H4 (cell line): Measurements from ENCODE around the gene FGG. TPM values are rescaled to one million over a fixed set of nuclear protein-coding genes. Genes with fewer than 3 reads are reported as not detected.

Experiments used
- DNase-seq: peaks from one replicate; pipeline ENCODE4 v3.0.0-alpha.2; 2015; ENCODE audit warnings: low spot score
- total RNA-seq: library from RNA; depleted of rRNA; stranded (reverse); fragments of >200 nt; shearing (Covaris generic); gene quantifications from 2 replicates; pipeline ENCODE4 v1.2.3, GENCODE V29; 2014

Gene FGG
- total RNA-seq, 1 experiment from 2014 or later: not detected

DNA sequence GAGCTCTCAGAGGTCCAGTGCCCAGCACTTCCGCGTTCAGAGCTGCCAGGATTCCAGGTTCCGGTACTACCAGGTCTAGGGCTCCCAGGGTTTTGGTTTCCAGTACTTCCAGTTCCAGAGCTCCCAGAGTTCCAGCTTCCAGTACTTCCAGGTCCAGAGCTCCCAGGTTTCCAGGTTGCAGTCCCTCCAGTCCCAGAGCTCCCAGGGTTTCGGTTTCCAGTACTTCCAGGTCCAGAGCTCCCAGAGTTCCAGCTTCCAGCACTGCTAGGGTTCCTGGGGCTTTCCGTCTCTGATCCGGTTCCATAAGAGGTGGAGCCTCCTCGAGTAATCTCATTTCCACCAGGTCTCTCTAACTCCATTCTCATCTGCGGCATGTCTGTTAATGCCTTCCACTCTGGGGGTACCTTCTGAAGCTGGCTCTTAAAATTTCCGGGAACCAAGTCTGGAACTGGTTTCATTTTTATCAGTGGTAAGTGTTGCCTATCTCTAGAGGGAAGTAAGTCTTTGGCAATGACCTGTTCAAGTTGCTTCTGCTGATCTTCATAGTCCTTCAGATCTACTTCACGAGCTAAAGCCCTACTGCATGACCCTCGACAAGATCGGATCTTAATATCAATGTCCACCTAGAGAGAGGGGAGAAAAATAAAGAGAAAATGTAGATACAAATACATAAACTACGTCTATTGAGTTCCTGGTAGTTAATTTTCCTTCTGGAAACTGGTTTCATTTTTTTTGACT, 26.0 kb downstream of the FGG start:
- no peak for DNase-seq

DNA sequence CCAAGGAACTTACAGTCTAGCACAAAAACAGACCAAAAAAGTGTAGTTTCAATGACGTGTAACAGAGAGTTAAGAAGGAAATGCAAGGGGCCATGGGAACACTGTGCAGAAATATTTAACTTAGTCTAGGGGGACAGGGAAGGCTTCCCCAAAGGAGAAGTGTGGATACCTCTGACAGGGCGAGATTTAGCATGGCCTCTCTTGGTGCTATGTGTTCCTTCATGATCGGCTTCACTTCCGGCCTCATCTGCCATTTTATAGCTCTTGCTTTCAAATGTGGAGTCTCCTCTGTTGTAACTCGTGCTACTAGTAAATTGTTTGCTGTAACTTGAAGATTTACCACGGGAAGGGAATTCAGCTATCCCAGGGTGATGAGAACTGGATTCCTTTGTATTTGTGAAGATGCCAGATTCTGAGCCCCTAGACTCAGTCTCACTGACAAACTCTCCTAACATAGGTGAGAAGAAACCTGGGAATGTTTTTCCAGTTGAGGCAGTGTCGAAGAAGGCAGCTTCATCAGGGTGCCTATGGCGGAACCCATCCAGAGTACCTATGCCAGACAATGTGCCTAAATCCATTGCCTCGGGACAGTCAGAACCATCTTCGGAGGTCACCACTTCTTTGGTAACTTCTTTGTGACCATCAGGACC, 27.0 kb downstream of the FGG start:
- DNase-seq: no peak

DNA sequence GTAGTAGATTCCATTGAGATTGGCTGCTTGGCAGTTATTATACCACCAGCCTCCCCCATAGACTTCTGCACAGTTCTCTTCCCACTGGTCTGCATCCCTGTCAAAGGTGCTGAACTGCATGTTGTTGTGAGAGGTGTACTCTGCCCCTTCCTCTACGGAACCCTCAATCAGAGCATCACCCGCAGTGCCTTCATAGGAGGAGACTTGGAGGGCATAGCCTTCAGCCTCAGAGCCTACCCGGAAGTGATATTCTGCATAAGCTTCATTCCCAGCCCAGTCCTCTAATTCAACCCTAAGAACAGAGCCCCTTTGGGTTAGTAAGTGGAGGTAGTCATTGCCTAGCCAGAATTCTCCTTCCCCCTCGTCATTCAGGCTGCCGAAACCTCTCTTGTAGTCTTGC, 28.2 kb downstream of the FGG start:
- no peak for DNase-seq

DNA sequence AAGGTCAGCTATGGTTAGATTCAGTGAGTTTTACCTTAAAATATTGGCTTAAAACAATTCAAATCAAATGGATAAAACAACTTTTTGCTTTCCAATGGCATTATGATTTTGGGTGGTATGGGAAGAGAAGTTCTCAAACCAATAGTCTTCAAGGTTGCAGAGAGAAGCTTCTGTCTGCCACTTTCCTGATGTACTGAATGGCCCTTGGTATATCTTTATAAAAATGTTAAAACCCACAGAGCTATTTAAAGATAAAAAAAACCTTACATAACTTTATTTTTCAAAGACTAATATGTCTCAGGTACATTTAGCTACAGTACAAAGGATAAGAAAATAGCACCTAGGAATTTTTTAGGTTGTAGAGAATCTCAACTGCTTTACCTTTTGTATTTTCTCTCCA, 28.8 kb downstream of the FGG start:
- no peak for DNase-seq

DNA sequence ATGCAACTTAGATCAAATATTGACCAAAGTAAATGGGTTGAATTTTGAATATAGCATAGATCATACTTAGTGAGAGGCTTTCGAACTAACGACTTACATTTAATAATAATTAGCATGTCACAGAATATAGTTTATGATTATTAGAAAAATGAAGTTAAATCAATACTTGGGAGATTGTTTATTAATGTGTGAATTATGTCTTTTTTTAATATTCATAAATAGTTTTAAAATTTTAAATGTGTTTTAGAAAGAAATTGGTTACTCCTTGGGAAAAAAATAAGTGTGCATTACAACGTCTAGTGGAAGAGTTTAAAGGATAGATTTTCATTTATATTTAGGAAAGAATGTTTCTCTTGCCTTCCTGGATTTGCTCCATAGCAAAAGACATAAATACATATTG, 29.2 kb downstream of the FGG start:
- DNase-seq: no peak

DNA sequence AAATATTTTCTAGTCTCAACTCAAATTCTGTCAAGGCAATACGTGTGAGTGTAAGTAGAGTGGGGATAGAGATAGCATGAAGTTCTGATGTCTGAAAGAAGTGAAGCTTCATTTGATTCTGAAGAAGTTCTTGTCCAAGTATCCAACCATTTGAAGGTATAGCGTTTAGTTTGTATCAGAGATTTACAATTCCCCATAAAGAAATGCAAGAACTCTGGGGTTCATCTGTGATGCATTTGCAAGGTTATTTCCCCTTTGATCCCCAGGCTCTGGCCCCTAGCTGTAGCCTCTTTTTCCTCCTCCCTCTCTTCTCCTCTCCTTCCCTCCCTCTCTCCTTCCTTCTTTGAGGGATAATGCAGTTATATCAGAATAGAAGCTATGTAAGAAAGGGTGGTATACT, 29.7 kb downstream of the FGG start:
- DNase-seq: no peak

DNA sequence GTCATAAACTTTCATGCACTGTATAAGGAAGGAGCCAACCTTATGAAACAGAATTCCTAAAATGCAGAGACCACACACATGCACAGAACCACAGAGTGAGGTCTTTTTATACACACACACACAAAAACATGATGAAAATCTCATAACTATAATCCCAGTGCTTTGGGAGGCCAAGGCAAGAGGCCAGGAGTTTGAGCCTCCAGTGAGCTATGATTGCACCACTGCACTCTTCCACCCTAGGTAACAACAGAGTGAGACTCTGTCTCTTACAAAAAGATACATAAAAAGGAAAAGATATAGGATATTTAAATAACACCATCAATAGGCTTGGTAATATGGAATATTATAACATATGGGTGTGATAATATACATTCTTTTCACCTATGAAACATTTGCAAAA, 32.5 kb downstream of the FGG start:
- DNase-seq: no peak

DNA sequence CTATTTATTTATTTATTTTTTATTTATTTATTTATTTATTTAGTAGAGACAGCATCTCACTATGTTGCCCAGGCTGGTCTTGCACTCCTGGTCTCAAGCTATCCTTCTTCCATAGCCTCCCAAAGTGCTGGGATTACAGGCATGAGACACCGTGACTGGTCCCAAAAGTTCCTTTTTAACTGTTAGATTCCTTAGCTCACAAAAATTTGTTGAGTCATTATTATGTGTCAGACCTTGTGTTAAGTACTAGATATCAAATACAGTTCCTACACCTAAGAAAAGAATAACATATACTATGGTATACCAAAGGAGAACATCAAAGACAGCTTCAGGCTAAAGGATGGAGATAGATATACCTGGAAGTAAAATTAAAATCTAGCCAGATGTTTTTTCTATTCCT, 33.5 kb downstream of the FGG start:
- no peak for DNase-seq

DNA sequence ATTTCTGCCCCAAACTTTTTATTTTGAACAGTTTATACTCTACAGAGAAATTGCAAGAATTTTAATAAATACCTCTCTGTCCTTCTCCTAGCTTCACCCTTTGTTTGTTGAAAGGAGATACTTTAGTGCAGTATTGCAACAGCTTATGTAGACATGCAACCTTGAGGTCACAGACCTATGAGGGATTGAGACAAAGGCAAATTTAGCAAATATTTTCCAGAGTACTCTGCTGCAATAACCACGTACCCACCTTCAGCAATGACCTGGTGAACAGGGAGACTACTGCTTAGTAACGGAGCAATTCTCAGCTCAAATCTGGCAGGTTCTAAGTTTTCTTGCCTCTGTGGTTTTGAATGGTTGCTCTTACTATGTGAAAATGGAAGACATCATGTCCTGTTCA, 35.1 kb downstream of the FGG start:
- no peak for DNase-seq

DNA sequence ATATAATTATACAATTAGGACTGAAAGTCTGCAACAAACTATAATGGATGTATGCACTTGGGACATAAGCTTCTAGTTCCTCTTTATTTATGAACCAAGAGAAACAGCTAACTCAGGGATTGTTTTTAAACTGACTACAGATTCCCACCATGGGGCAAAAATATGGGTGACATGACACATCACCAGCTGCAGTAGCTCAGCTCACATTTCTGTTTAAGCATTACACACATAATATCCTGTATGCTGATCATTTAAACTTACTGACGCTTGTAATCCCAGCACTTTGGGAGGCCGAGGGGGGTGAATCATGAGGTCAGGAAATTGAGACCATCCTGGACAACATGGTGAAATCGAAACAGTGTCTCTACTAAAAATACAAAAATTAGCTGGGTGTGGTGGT, 38.1 kb downstream of the FGG start:
- no peak for DNase-seq

DNA sequence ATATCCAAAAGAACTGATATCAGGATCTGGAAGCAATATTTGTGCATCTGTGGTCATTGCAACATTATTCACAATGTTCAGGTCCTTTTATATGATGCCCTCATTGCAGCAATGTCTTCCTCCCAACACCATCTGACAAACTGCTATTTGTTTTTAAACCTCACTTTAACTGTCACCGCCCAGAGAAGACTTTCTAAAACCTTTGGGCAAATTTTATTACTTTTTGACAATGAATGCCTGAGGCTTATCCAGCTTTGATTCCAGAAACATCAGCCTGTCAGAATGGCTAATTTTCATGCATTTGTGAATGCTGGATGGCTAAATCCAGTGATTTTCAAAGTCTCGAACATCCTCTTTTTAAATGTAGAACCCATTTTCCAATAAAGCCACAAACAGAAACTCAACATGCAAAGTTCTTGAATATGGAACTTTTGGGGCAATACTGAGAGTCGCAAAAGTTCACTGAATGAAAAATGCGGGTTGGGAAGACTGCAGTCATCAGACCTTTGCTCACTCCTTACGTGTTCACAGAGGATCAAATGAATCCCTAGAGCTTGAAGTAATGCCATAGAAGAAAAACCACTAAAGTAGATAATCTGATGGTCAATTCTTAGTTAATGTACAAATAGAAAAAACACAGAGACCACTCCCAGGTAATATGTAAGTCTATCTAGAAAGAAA, 39.1 kb downstream of the FGG start:
- DNase-seq: no peak

DNA sequence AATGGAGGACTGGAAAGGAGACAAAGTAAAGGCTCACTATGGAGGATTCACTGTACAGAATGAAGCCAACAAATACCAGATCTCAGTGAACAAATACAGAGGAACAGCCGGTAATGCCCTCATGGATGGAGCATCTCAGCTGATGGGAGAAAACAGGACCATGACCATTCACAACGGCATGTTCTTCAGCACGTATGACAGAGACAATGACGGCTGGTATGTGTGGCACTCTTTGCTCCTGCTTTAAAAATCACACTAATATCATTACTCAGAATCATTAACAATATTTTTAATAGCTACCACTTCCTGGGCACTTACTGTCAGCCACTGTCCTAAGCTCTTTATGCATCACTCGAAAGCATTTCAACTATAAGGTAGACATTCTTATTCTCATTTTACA, 42.9 kb downstream of the FGG start:
- no peak for DNase-seq

DNA sequence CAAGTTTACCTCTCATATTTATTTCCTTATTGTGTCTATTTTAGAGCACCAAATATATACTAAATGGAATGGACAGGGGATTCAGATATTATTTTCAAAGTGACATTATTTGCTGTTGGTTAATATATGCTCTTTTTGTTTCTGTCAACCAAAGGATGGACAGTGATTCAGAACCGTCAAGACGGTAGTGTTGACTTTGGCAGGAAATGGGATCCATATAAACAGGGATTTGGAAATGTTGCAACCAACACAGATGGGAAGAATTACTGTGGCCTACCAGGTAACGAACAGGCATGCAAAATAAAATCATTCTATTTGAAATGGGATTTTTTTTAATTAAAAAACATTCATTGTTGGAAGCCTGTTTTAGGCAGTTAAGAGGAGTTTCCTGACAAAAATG, 43.4 kb downstream of the FGG start:
- no peak for DNase-seq

DNA sequence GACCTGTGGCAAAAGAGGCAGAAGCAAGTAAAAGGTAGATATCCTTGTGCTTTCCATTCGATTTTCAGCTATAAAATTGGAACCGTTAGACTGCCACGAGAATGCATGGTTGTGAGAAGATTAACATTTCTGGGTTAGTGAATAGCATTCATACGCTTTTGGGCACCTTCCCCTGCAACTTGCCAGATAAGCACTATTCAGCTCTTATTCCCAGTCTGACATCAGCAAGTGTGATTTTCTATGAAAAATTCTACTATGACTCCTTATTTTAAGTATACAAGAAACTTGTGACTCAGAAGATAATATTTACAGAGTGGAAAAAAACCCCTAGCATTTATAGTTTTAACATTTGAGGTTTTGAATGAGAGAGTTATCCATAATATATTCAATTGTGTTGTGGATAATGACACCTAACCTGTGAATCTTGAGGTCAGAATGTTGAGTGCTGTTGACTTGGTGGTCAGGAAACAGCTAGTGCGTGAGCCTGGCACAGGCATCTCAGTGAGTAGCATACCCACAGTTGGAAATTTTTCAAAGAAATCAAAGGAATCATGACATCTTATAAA, 45.7 kb downstream of the FGG start:
- no peak for DNase-seq

DNA sequence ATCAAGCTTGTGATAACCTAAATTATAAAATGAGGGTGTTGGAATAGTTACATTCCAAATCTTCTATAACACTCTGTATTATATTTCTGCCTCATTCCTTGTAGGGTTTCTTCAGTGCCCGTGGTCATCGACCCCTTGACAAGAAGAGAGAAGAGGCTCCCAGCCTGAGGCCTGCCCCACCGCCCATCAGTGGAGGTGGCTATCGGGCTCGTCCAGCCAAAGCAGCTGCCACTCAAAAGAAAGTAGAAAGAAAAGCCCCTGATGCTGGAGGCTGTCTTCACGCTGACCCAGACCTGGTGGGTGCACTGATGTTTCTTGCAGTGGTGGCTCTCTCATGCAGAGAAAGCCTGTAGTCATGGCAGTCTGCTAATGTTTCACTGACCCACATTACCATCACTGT, 46.8 kb downstream of the FGG start:
- no peak for DNase-seq

DNA sequence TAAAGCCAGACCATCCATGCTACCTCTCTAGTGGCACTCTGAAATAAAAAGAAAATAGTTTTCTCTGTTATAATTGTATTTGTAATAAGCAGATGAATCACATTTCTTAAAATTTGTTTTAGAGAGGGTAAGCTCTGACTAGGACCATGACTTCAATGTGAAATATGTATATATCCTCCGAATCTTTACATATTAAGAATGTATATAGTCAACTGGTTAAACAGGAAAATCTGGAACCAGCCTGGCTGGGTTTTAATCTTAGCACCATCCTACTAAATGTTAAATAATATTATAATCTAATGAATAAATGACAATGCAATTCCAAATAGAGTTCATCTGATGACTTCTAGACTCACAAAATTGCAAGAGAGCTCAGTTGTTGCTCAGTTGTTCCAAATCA, 48.1 kb downstream of the FGG start:
- DNase-seq: no peak

DNA sequence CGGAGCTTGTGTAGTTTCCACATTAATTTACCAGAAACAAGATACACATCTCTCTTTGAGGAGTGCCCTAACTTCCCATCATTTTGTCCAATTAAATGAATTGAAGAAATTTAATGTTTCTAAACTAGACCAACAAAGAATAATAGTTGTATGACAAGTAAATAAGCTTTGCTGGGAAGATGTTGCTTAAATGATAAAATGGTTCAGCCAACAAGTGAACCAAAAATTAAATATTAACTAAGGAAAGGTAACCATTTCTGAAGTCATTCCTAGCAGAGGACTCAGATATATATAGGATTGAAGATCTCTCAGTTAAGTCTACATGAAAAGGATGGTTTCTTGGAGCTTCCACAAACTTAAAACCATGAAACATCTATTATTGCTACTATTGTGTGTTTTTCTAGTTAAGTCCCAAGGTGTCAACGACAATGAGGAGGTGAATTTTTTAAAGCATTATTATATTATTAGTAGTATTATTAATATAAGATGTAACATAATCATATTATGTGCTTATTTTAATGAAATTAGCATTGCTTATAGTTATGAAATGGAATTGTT, 49.7 kb downstream of the FGG start, which contains the start of gene FGB:
TSS of gene FGB (plus strand) at position 315 of the 558 bp plus-strand sequence. CDS start at position 323, 8 bp downstream.
- DNase-seq: no peak

DNA sequence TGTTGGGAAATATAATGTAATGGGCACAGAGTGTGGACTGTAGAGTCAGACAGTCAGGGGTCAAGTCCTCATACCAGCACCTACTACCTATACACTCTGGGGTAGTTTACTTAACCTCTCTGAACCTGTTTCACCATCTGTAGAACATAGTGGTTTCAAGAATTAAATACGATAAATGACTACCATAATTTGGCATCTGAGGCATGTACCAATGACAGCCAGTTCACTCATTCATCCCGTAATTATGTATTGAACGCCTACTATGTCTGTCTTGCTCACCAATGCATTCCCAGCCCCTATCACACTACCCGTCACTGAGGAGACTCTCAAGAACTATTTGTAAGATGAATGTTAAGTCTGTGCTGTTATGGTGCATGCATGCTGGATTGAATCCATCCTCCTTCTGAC, 51.6 kb downstream of the FGG start:
- no peak for DNase-seq

DNA sequence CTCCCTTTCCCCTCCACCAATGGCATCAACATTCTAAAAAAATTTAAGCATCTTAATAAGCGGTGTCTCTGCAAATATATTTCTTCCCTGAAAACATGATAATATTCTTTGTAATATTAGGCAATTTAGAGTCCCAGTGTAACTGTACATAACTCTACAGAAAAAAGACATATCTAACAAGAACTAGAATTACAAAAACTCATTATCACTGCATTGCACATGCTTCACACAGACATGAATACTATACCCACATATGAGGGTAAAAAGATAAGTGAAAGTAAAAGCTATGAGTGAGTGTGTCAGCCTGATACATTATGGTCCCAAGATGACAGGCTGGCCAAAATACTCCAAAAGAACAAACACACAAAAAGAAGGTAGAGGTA, 52.0 kb downstream of the FGG start:
- DNase-seq: no peak

DNA sequence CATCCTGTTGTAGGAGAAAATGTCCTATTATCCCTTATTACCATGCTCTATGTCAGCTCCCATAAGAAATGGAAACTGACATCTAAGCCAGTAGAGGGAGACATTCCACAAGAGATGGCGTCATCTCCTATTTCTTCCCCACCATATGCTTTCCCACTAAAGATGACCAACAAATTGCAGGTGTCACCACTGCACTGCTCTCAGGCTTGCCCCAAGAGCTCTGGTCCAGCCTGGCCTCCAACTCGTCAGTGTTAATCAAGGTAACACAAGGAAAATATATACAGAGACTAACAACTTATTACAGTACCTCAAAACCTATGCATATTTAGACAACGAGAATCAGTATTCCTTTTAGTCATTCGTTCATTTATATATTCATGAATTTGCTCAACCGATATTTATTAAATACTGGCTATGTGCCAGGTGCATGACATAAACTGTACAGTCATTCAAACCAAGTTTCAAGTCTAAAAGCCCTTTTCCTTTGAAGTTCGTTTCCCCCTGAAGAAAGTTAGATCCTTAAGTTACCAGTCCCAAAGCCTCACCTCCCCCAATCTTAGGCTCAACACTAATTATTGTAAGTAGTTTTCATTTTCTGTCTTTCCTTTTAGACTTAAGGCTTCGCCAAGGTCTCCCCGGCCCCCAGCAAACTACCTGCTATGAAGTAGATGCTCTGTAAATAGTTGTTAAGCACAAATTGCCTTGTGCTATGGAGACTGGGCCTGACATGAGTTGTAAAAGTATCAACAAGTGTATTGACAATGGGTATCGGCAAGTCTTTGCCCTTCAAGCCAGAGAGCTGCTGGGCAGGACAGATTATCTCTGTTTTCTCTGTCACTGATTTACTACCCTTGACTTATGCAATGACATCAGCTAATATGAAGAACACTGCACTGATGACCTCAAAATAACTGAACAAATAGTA, 52.7 kb downstream of the FGG start:
- DNase-seq: peak; percentile 63

DNA sequence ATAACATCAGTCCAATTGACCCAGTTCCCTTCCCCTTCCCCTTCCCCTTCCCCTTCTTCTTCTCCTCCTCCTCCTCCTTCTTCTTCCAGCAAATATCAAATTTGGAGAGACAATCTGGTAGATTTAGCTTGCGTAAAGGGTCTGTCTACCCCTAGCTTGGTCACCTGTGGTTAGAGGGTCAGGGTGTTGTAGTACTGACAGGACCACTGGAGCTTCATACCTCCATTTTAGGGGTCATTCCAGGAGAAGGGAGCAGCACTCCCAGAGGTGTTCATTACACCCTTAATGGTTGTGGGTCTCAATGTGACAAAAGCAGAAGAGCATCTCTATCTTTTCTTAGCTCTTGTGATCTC, 53.3 kb downstream of the FGG start:
- no peak for DNase-seq
